ENCODE data around the gene PCSK6.
"Not testable (repeated sequence)": the region's sequence is repeated elsewhere in the genome, so short reads cannot be mapped to it uniquely, and the experiment has no call there.

PCSK6 gene

DNA sequence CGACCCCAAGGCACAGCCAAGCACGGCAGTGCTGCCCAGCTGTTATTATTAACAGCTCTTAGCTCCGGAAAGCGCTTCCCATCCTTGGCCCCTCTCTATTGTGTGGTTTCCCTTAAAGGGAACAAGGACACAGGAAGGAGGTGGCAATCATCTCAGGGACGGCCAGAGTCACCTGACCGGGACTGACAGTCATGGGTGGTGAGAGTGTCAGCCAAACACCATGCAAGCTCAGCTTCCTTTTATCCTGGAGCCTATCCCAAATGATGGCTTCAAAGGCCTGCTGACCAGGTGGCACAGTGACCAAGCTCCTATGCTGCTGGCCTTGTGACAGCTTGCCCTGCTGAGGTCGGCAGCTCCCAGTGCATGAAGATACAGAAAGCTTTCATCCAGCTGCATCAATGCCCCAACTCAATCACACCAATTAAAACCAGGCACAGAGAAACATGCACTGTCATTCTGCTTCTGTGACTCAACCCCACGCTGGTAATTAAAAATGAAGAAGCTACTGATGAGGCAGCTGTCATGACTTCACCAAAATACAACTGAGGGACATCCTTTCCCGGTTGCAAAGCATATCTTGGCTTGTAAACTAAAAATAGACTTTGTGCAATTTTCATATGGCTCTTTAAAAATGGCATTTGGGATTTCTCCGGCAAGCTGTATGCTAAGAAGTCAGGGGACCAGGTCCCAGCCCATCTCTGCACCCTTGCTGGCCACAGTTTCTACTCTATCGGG lies 34.0 kb downstream of the PCSK6 start:
- H3K4me3 ChIP-seq (ENCODE audit: low read length), result no peak overlapping the region
- H3K79me2 ChIP-seq (ENCODE audit: control insufficient read depth, low read length), result no peaks in the 10 kb centered on the region
- no peaks in the 10 kb centered on the region for H3K27me3 ChIP-seq (ENCODE audit: control insufficient read depth, low read length)
- H3K9me2 ChIP-seq (replicated peaks; ENCODE audit: control insufficient read depth, low read length), result no peaks in the 10 kb centered on the region
- no peaks in the 10 kb centered on the region for H3K9me3 ChIP-seq (ENCODE audit: control insufficient read depth, insufficient read depth, low read length)
- H3K36me3 ChIP-seq (ENCODE audit: control insufficient read depth, low read length), result no peaks in the 10 kb centered on the region
- H3F3A ChIP-seq (ENCODE audit: control insufficient read depth, insufficient read depth), result no peaks in the 10 kb centered on the region
- TF ChIP-seq EZH2phosphoT487 (IDR thresholded peaks at IDR 0.05; ENCODE audit: borderline replicate concordance, low read length), result no peak
- TF ChIP-seq, protein P1, sequence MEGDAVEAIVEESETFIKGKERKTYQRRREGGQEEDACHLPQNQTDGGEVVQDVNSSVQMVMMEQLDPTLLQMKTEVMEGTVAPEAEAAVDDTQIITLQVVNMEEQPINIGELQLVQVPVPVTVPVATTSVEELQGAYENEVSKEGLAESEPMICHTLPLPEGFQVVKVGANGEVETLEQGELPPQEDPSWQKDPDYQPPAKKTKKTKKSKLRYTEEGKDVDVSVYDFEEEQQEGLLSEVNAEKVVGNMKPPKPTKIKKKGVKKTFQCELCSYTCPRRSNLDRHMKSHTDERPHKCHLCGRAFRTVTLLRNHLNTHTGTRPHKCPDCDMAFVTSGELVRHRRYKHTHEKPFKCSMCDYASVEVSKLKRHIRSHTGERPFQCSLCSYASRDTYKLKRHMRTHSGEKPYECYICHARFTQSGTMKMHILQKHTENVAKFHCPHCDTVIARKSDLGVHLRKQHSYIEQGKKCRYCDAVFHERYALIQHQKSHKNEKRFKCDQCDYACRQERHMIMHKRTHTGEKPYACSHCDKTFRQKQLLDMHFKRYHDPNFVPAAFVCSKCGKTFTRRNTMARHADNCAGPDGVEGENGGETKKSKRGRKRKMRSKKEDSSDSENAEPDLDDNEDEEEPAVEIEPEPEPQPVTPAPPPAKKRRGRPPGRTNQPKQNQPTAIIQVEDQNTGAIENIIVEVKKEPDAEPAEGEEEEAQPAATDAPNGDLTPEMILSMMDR (IDR thresholded peaks at IDR 0.05; ENCODE audit: low read depth, low read length, poor library complexity, severe bottlenecking), result no peak
- H4K20me1 ChIP-seq (ENCODE audit: control insufficient read depth, insufficient read depth, low read depth, low read length), result no peaks in the 10 kb centered on the region
- H3K4me2 ChIP-seq (ENCODE audit: low read length), result no peak overlapping the region
- H3K4me1 ChIP-seq (ENCODE audit: control insufficient read depth, low read length), result no peaks in the 10 kb centered on the region
- no peak overlapping the region for H3K27ac ChIP-seq (ENCODE audit: low read depth, low read length)

DNA sequence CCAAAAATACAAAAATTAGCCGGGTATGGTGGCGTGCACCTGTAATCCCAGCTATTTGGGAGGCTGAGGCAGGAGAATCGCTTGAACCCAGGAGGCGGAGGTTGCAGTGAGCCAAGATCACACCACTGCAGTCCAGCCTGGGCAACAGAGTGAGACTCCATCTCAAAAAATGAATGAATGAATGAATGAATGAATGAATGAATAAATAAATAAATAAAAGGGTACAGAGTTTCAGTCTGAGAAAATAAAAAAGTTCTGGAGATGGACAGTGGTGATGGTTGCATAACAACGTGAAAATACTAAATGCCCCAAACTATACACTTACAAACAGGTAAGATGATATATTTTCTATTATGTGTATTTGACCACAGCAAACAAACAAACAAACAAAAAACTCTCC lies 34.7 kb downstream of the PCSK6 start:
- not testable (repeated sequence) for H3K9me3 ChIP-seq (ENCODE audit: control insufficient read depth, insufficient read depth, low read length); H3K4me3 ChIP-seq (ENCODE audit: low read length); H3K27me3 ChIP-seq (ENCODE audit: control insufficient read depth, low read length); H4K20me1 ChIP-seq (ENCODE audit: control insufficient read depth, insufficient read depth, low read depth, low read length); H3K79me2 ChIP-seq (ENCODE audit: control insufficient read depth, low read length); H3K4me2 ChIP-seq (ENCODE audit: low read length); H3K4me1 ChIP-seq (ENCODE audit: control insufficient read depth, low read length); H3F3A ChIP-seq (ENCODE audit: control insufficient read depth, insufficient read depth); H3K36me3 ChIP-seq (ENCODE audit: control insufficient read depth, low read length); H3K9me2 ChIP-seq (replicated peaks; ENCODE audit: control insufficient read depth, low read length); H3K27ac ChIP-seq (ENCODE audit: low read depth, low read length)

DNA sequence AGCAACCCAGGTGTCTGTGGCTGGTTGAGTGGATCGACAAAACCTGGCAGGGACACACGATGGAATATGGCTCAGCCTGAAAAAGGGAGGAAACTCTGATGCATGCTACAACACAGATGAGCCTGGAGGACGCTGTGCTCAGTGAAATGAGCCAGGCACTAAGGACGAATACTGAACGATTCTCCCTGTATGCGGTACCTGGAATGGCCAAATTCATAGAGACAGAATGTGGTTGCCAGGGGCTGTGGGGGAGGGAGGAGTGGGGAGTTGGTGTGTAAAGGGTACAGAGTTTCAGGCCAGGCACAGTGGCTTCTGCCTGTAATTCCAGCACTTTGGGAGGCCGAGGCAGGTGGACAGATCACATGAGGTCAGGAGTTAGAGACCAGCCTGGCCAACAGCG lies 35.1 kb downstream of the PCSK6 start:
- H3K27ac ChIP-seq (ENCODE audit: low read depth, low read length), result no peak overlapping the region
- no peaks in the 10 kb centered on the region for H3K9me2 ChIP-seq (replicated peaks; ENCODE audit: control insufficient read depth, low read length)
- no peaks in the 10 kb centered on the region for H3K27me3 ChIP-seq (ENCODE audit: control insufficient read depth, low read length)
- no peak overlapping the region for H3K4me3 ChIP-seq (ENCODE audit: low read length)
- H3K79me2 ChIP-seq (ENCODE audit: control insufficient read depth, low read length), result no peaks in the 10 kb centered on the region
- no peak for TF ChIP-seq EZH2phosphoT487 (IDR thresholded peaks at IDR 0.05; ENCODE audit: borderline replicate concordance, low read length)
- TF ChIP-seq, protein P1 (IDR thresholded peaks at IDR 0.05; ENCODE audit: low read depth, low read length, poor library complexity, severe bottlenecking), result no peak
- H3F3A ChIP-seq (ENCODE audit: control insufficient read depth, insufficient read depth), result no peaks in the 10 kb centered on the region
- H3K4me1 ChIP-seq (ENCODE audit: control insufficient read depth, low read length), result no peaks in the 10 kb centered on the region
- no peak overlapping the region for H3K4me2 ChIP-seq (ENCODE audit: low read length)
- no peaks in the 10 kb centered on the region for H3K9me3 ChIP-seq (ENCODE audit: control insufficient read depth, insufficient read depth, low read length)
- H4K20me1 ChIP-seq (ENCODE audit: control insufficient read depth, insufficient read depth, low read depth, low read length), result no peaks in the 10 kb centered on the region
- no peaks in the 10 kb centered on the region for H3K36me3 ChIP-seq (ENCODE audit: control insufficient read depth, low read length)

DNA sequence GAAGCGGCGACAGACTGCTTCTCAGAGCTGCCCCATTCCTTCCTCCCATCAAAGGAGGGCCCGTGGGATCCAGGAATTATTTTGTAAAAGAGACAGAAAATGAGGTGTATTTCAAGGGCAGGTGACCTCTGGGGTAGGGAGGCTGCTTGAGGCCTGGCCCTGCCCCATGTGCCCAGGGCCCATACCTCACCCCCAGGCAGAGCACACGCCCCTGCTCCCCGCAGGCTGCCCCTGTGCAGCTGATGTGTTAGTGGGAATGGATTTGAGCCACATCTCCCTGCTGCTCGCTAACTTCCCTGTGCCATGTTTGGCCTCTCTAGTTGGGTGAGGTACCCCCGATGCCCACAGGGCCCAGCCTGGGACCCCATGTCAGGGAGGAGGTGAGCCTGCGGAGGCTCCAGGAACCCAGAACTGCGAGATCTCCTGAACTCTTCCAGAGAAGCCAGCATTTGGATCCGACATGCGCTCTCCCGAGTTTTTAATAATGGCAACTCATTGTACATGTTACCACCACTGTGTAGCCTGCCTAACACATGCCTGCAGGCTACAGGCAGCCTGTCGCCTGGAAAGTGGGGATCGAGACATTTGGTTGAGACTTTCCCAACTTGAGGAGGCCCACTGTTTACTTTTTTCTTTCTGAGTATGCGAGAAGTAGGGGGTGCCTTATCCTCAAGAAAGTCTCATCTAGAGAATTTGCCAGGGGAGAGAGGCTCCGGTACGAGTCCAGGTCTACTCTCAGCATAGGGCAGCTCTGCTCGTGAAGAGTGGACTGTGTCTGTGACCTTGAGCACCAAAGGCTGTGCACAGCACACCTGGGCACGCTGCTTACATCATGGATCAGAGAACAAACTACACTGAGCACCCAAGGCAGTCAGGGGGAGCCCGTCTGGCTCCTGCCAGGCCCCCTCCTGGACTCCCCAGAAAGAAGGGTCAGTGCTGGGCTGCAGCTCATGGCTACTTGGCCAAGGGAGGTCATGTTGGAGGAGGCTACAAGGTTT lies 36.1 kb downstream of the PCSK6 start:
- no peak overlapping the region for H3K27ac ChIP-seq (ENCODE audit: low read depth, low read length)
- no peaks in the 10 kb centered on the region for H3K79me2 ChIP-seq (ENCODE audit: control insufficient read depth, low read length)

More for the DNA sequence above, 36.1 kb downstream of the PCSK6 start:
- H3K9me3 ChIP-seq (ENCODE audit: control insufficient read depth, insufficient read depth, low read length), result no peaks in the 10 kb centered on the region
- no peaks in the 10 kb centered on the region for H3K9me2 ChIP-seq (replicated peaks; ENCODE audit: control insufficient read depth, low read length)
- no peak overlapping the region for H3K4me2 ChIP-seq (ENCODE audit: low read length)
- H3F3A ChIP-seq (ENCODE audit: control insufficient read depth, insufficient read depth), result no peaks in the 10 kb centered on the region
- no peak overlapping the region for H3K4me3 ChIP-seq (ENCODE audit: low read length)
- no peaks in the 10 kb centered on the region for H4K20me1 ChIP-seq (ENCODE audit: control insufficient read depth, insufficient read depth, low read depth, low read length)
- no peak for TF ChIP-seq EZH2phosphoT487 (IDR thresholded peaks at IDR 0.05; ENCODE audit: borderline replicate concordance, low read length)
- TF ChIP-seq, protein P1 (IDR thresholded peaks at IDR 0.05; ENCODE audit: low read depth, low read length, poor library complexity, severe bottlenecking), result no peak
- H3K4me1 ChIP-seq (ENCODE audit: control insufficient read depth, low read length), result no peaks in the 10 kb centered on the region
- no peaks in the 10 kb centered on the region for H3K27me3 ChIP-seq (ENCODE audit: control insufficient read depth, low read length)
- no peaks in the 10 kb centered on the region for H3K36me3 ChIP-seq (ENCODE audit: control insufficient read depth, low read length)
